OCI-LY1 (cell line): Measurements from ENCODE around the gene FBXO41.

ENCODE experiments used
- EZH2 ChIP-seq: fragments of 200-600 bp; sonication (generic), shearing (Covaris generic); IDR thresholded peaks from 2 replicates; pipeline ENCODE4 v1.8.0; 2017; ENCODE audit warnings: borderline replicate concordance, mixed run types, mild to moderate bottlenecking, antibody characterized with exemption, low read length, moderate library complexity, mixed read lengths
- TF ChIP-seq, protein P1 (sequence below): fragments of 200-600 bp; sonication (generic), shearing (Covaris generic); IDR thresholded peaks from 2 replicates; pipeline ENCODE4 v1.5.1; 2017; ENCODE audit warnings: mild to moderate bottlenecking, antibody characterized with exemption, low read length, moderate library complexity, mixed read lengths

DNA sequence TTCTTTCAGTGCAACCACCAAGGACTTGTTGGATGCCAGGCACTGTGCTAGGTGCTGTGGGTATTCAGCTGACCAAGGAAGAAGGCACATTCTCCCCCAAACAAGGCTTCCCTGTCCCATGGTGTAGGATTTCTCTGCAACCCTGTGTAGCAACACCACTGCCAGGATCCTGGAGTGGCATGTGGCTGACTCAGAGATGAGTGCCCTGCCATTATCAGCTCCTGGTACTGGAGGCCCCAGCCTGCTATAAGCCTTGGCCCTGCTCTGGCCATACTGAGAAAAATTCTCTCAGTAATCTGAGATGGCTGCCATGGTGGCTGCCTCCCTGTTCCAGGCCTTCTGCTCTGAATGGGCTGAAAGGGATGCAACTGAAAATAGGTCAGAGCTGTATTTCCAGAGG is 66.0 kb downstream of the FBXO41 start:
- TF ChIP-seq, protein P1, sequence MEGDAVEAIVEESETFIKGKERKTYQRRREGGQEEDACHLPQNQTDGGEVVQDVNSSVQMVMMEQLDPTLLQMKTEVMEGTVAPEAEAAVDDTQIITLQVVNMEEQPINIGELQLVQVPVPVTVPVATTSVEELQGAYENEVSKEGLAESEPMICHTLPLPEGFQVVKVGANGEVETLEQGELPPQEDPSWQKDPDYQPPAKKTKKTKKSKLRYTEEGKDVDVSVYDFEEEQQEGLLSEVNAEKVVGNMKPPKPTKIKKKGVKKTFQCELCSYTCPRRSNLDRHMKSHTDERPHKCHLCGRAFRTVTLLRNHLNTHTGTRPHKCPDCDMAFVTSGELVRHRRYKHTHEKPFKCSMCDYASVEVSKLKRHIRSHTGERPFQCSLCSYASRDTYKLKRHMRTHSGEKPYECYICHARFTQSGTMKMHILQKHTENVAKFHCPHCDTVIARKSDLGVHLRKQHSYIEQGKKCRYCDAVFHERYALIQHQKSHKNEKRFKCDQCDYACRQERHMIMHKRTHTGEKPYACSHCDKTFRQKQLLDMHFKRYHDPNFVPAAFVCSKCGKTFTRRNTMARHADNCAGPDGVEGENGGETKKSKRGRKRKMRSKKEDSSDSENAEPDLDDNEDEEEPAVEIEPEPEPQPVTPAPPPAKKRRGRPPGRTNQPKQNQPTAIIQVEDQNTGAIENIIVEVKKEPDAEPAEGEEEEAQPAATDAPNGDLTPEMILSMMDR: no peak
- TF ChIP-seq EZH2: no peak
